GM21381 (cell line): ENCODE measurements around the gene MAZ.

Experiments
- ATAC-seq: cut with Tn5 transposase; IDR thresholded peaks from one replicate; pipeline ENCODE4 v1.9.1; 2021; ENCODE audit warnings: mild to moderate bottlenecking, moderate library complexity; ENCODE audit not compliant: unreplicated experiment

The MAZ gene

DNA sequence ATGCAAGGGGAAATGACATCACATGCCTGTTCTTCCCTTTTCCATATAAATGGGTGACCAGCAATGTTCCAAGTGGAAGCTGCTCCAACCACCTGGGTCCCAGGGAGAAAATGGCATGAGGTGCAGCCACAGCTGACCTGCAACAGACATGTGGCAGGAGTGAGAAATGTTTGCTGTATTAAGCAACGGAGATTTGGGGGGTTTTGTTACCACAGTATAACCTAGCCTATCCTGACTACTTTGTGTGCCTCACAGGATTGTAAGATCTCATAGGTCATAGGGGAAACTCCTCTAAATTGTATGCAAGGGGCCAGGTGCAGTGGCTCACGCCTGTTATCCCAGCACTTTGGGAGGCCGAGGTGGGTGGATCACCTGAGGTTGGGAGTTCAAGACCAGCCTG is 44.7 kb downstream of the MAZ start:
- no peak for ATAC-seq

DNA sequence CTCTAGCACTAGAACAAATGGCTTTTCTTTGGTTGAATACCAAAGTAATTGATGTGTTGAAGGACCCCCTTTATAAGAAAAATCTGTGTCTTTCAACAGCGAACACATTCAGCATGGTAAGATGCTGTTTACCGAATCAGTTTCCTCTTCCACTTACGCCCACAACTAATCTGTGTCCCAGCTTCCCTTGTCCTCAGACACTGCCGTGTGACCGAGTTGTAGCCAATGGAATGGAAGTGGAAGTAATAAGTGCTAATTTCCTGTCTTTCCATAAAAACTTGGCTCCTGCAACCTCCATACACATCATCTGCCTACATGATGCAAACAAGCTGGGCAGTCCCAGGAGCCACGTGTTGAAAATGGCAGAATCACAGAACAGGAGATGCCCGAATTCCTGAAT is 46.3 kb downstream of the MAZ start:
- ATAC-seq: no peak

DNA sequence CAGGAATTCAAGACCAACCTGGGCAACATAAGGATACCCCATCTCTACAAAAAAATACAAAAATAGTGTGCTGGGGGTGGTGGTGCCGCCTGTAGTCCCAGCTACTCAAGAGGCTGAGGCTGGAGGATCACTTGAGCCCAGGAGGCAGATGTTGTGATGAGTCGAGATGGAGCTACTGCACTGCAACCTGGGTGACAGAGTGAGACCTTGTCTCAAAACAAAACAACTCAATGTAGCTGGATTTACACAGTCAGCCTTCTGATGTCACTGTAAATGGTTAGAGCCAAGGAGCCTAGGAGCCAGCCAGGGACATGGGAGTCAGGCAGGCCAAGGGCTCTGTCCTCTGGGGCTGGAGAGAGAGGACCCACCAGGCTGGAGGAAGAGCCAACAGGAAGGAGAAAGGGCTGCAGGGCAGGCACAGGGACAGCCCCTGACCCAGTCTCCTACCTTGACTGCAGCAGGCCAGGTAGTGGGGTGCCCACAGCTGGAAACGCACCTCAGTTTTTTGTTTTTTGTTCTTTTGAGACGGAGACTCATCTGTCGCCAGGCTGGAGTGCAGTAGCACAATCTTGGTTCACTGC is 48.3 kb downstream of the MAZ start:
- ATAC-seq: no peak

DNA sequence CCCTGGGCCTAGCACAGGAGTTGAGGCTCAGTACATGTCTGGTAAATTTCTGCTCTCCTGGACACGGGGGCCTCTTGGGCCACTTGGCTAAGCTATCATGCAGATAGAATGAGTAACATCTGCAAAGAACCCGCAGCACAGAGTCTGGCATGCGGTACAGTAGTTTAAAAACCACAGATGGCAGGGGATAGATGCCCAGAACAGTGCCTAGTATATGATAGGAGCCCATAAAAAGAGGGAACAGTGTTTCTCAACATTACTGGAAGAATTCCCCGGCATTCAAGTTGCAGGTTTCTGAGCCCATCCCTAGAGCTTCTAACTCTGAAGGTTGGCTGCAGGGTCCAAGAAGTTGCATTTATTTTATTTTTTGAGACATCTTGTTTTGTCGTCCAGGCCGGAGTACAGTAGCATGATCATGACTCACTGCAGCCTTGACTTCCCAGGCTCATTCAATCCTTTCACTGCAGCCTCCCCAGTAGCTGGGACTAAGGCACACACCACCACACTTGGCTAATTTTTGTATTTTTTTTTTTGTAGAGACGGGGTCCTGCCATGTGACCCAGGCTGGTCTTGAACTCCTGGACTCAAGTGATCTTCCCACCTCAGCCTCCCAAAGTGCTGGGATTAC is 50.9 kb downstream of the MAZ start:
- ATAC-seq: no peak

DNA sequence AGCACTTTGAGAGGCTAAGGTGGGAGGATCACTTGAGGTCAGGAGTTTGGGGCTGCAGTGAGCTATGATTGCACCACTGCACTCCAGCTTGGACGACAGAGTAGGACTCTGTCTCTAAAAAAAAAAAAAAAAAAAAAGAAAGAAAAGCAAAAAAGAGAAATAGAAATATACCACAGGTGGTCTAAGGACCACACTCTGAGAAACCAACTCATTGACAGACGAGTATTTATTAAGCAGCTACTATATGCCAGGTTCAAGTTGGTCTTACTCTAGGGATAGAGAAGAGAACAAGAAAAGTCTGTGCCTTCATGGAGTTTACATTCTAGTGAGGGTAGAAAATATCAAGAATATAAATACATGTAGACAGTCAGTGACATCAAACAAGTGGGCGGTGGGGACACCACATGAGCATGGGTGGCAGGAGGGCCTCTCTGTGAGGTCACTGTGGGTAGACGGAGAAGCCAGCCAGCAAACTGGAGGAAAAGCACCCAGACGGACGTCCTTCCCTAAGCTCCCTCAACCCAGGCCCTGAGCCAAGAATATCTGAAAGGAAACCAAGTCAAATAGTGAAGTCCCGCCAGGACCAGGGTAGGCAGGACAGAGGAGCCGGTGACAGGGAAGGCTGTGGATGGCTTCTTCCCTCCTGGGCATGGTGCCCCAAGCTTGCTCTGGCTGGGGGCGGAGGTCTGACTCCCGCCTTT is 52.0 kb downstream of the MAZ start:
- no peak for ATAC-seq

DNA sequence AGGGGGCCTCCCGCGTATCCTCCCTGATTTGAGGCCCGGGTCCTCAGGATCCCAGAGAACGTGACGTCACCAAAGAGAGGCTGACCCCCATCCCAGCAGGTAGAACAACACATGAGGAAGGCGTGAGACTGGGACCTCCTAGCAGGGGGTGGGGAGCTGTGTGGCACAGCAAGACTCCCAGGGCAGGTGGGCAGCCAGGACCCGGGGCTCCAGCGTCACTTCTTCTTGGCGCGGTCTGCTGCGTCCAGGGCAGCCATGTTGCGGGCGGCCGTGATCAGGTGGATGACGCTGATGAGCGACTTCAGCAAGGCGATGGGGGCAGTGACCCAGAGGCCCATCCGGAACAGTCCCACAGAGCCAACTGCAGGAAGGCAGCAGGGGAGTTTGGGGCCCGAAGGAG is 52.6 kb downstream of the MAZ start:
- no peak for ATAC-seq

DNA sequence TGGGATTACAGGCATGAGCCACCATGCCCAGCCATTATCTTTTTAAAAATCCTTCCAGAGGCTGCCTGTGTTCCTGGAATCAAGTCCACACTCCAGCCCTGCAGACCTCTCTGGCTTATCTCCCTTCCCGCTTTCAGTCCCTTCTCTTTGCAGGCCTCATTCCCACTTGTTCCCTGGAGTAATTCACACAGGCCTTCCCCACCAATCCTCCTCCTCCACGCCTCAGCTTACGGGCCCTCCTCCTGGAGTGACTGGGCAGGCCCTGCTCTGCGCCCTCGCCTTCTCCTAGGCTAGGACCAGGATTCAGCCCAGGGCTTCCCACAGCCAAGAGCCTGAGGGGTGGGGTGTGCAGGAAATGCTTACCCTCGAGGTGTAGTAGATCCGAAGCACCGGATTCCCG is 53.9 kb downstream of the MAZ start:
- no peak for ATAC-seq
